Muscle layer of colon (tissue), 2 donors: Measurements from ENCODE around the gene LTA4H.

ENCODE experiments used
- H3K27ac ChIP-seq: one replicate; pipeline ENCODE4 v1.7.0; 2013; ENCODE audit warnings: low read depth, mild to moderate bottlenecking, low read length, moderate library complexity
- H3K27me3 ChIP-seq, 2 donors: one replicate each; pipeline ENCODE4 v1.7.0; 2013; ENCODE audit warnings: low read length in 2 of 2, mild to moderate bottlenecking in 2 of 2; ENCODE audit not compliant: insufficient read depth in 2 of 2, control insufficient read depth in 1 of 2
- H3K36me3 ChIP-seq: one replicate; pipeline ENCODE4 v1.7.0; 2013; ENCODE audit warnings: mild to moderate bottlenecking, low read length; ENCODE audit not compliant: insufficient read depth
- H3K4me1 ChIP-seq: one replicate; pipeline ENCODE4 v1.7.0; 2013; ENCODE audit warnings: mild to moderate bottlenecking, low read length; ENCODE audit not compliant: insufficient read depth
- H3K4me3 ChIP-seq, 2 donors: one replicate each; pipeline ENCODE4 v1.7.0; 2013; ENCODE audit warnings: low read length in 2 of 2, low read depth in 1 of 2, mild to moderate bottlenecking in 1 of 2, moderate library complexity in 1 of 2
- H3K9ac ChIP-seq: one replicate; pipeline ENCODE4 v1.7.0; 2013; ENCODE audit warnings: low read length
- H3K9me3 ChIP-seq: one replicate; pipeline ENCODE4 v1.7.0; 2013; ENCODE audit warnings: mild to moderate bottlenecking, low read length
- donor health status: abdominal sarcoma.
- donor health status: Adenocarcinoma of cecum.

Gene LTA4H

DNA sequence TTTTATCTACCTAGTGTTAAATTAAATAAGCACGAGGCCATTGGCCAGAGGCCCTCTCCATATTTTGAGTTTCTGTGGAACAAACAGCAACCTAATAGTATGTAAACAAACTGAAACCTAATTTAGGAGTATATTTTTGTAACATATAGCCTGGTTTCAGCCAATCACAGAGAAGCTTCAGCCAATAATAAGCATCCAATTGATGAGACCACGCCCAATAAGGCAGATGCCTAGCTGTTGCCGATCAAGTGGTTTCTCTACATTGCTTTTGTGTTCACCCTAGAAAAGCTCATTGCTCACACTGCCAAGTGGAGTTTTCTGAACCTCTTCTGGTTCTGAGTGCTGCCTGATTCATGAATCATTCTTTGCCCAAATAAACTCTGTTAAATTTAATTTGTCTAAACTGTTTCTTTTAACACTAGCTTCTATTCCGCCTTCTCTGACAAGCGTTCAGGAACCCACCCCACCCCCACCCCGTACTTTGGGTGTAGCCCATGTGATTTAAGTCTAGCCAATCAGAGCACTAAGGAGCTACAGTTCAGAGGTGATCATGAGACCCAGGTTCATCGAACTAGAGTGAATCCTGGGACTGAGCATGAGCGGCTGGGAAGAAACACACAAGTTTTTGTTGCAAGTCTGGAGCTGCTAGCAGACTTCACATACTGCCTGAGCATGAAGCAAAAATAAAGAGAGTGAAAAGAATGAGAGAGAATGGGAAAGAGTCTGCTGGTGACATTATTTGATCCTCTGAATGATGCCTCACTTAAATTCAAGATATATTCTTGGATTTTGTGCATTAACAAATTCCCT lies 21.5 kb upstream of the LTA4H start:
- Histone ChIP-seq H3K9ac (no peak overlapping the region), H3K4me1 (peaks cover 3% of the 10 kb centered on the region), H3K27ac (no peak overlapping the region), H3K9me3 (no peaks in the 10 kb centered on the region), H3K4me3 (no peak overlapping the region), H3K27me3 (no peaks in the 10 kb centered on the region), H3K36me3 (no peaks in the 10 kb centered on the region)

DNA sequence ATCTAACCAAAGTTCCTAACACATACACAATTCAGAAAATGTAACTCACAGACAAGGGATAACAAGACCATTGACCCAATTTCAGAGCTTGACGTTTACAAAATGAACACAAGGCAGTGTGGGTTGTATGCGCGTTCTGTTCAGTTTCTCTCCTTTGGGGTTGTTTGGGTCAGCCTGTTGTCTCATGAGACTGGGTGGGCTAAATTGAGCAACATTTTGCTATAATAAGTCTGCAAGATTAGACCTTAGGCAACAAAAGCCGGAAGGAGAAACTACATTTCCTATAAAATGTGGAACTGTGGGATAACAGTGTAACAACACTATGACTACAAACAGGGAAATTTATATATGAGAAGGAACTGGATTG lies 18.8 kb upstream of the LTA4H start:
- Histone ChIP-seq H3K4me3 (no peak overlapping the region), H3K27ac (no peak overlapping the region), H3K27me3 (no peaks in the 10 kb centered on the region), H3K9me3 (no peaks in the 10 kb centered on the region), H3K4me1 (no peaks in the 10 kb centered on the region), H3K36me3 (no peaks in the 10 kb centered on the region), H3K9ac (no peak overlapping the region)

DNA sequence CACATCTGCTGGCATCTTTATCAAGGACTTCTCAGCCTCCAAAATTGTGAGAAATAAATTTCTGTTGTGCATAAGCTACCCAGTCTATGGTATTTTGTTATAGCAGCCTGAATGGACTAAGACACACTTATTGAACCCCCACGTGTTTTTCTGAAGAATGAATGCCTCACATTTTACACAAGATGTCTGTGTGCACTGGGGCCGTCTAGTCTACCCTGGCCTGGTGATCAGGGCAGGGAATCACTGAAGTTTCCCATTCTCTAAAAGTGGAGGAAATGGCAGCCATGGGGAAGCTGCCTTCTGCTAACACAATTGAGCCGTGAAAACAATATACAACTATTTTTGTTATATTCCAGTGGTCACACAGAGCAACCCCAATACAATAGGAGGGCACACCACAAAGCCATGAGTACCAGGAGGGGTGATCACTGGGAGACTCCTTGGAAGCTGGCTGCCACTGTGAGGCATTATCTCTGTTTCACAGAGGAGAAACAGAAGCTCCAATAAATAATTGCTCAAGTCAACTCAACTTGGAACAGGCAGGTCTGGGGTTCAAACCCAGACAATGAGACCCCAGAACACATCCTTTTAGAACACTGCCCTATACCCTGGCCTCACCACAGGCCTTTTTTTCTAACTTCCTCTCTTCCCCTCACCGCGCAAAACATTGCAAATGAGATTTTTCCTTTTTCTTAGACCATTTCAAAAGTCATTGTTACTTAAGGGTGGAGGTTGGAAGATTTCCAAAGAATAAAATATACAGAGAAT lies 18.3 kb upstream of the LTA4H start:
- Histone ChIP-seq H3K27ac (no peak overlapping the region), H3K36me3 (no peaks in the 10 kb centered on the region)

DNA sequence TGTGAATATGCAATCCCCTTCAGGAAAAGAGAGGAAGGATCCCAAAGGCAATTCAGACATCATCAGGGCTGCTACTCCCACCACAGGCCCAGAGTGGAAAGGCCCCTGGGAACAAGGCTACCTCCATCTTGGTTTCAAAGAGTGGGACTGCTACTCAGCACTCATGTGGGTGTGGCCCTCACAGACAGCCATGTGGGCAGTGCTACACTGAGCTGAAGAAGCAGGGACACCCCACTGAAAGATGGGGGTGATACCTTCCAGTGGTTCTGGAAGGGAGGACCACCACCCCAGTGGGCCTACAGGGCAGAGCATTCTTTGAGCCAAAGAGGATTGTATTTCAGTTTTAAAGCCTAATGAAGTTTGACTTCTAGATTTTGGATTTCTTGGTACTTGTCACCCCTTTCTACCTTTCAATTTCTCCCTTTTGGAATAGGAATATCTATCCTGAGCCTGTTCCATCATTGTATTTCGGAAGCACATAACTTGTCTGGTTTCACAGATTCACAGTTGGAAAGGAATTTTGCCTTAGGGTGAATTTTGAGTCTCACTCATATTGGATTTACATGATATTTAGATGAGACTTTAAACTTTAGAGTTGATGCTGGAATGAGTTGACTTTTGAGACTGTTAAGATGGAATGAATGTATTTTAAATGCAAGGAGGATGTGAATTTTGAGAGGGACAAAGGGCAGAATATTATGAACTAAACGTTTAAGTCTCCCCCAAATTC lies 16.5 kb upstream of the LTA4H start:
- Histone ChIP-seq H3K36me3 (no peaks in the 10 kb centered on the region), H3K27ac (no peak overlapping the region), H3K4me1 (no peaks in the 10 kb centered on the region), H3K9me3 (no peaks in the 10 kb centered on the region), H3K27me3 (no peaks in the 10 kb centered on the region), H3K9ac (no peak overlapping the region), H3K4me3 (no peak overlapping the region)

More for the DNA sequence above, 18.3 kb upstream of the LTA4H start:
- Histone ChIP-seq H3K4me3 (no peak overlapping the region), H3K27me3 (no peaks in the 10 kb centered on the region), H3K4me1 (no peaks in the 10 kb centered on the region), H3K9me3 (no peaks in the 10 kb centered on the region), H3K9ac (no peak overlapping the region)

DNA sequence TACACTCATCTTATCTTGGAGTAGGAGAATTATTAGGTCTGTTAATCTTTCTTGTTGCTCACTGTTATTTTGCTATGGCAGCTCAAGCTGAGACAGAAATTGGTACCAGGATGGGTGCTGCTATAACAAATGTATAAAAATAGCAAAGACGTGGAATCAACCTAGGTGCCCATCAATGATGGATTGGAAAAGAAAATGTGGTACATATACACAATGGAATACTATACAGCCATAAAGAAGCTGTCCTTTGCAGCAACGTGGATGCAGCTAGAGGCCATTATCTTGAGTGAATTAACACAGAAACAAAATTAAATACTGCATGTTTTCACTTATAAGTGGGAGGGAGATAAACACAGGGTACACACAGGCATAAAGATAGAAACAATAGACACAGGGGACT lies 14.8 kb upstream of the LTA4H start:
- Histone ChIP-seq H3K27ac (no peak overlapping the region), H3K27me3 (no peaks in the 10 kb centered on the region), H3K4me3 (no peak overlapping the region), H3K9ac (no peak overlapping the region), H3K9me3 (no peaks in the 10 kb centered on the region), H3K36me3 (no peaks in the 10 kb centered on the region), H3K4me1 (no peaks in the 10 kb centered on the region)

DNA sequence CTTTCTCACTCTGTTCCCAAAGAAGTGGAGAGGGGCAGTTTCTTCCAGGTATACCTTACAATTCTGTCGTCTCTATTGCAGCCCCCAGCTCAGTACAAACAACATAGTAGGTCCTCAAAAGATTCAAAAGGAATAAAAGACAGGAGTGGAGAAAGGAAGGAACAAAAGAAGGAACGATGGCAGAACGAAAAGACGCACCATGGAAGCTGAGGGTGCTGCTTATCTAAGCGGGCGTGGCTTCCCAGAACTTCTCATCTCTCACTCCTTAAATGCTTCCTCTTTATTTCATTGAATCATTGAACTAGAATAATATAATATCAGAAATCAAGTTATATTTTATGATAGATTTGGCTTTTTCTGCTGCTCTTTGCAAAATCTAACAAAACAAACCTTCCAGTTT lies 13.7 kb upstream of the LTA4H start:
- Histone ChIP-seq H3K9me3 (no peaks in the 10 kb centered on the region), H3K4me3 (no peak overlapping the region), H3K4me1 (no peaks in the 10 kb centered on the region), H3K27me3 (no peaks in the 10 kb centered on the region), H3K36me3 (no peaks in the 10 kb centered on the region), H3K9ac (no peak overlapping the region), H3K27ac (no peak overlapping the region)

DNA sequence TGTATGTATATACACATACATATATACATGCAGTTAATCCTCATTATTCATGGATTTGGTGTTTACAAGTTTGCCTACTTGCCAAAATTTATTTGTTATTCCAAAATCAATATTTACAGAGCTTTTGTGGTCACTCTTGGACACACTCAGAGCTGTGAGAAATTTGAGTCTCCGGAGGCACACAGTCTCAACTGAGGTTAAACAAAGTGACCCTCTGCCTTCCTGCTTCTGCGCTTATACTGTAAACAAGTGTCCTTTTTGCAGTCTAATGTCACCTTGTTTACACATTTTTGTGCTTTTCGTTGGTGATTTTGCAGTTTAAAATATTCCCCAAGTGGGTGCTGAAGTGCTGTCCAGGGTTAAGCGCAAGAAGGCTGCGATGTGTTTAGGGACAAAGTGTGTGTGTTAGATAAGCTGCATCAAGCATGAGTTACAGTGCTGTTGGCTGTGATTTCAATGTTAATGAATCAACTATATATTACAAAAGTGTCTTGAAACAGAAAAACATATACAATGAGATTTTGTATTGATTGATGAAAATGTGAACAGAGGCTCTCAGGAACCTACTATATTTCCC lies 13.1 kb upstream of the LTA4H start:
- Histone ChIP-seq H3K36me3 (no peaks in the 10 kb centered on the region), H3K4me3 (no peak overlapping the region), H3K27ac (no peak overlapping the region), H3K9ac (no peak overlapping the region), H3K4me1 (no peaks in the 10 kb centered on the region), H3K9me3 (no peaks in the 10 kb centered on the region), H3K27me3 (no peaks in the 10 kb centered on the region)

DNA sequence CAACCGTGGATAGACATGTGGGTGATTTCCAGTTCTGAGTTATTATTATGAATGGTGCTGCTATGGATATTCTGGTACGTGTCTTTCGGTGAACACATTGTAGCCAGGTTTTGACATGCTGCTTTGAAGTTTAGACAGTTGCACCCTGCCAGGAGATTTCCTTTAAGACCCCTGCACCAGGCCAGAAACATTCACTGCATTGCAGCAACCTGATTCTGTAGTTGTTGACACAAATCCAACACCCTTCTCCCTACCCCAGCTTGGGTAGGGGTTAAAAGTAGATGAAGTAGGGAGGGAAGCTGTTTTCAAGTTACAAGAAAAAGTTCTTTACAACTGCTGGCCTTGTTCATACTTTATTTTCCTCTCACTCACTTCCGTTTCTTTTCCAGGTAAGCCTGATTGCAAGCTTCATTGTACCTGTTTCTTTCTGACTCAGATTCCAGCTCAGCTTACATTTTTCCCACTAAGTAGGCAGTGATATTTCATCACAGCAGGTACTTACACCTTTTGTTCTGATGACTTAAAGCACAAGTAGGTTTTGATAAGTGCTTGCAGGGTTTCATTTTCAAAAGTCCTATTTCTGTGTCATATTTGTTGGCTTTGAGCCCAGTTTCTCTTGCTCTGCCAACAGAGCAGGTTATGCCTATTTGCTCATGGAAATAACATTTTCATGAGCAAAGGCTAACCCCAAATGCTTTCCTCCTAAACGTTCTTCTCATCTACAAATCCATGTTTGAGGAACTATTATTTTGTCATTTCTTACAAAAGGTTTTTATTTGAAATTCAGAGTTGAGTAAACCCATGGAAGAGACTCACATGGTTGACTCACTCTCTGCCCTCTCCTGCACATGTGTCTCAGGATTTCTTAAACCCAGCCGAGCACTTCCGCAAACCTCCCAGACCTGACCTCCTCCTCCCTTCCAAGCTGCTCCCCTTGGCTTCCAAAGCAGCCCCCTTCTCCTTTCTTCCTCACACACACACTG lies 12.1 kb upstream of the LTA4H start:
- H3K27ac ChIP-seq, result no peak overlapping the region
- H3K36me3 ChIP-seq, result no peaks in the 10 kb centered on the region
- no peak overlapping the region for H3K4me3 ChIP-seq
- no peaks in the 10 kb centered on the region for H3K27me3 ChIP-seq
- no peaks in the 10 kb centered on the region for H3K9me3 ChIP-seq
- no peak overlapping the region for H3K9ac ChIP-seq
- no peaks in the 10 kb centered on the region for H3K4me1 ChIP-seq

DNA sequence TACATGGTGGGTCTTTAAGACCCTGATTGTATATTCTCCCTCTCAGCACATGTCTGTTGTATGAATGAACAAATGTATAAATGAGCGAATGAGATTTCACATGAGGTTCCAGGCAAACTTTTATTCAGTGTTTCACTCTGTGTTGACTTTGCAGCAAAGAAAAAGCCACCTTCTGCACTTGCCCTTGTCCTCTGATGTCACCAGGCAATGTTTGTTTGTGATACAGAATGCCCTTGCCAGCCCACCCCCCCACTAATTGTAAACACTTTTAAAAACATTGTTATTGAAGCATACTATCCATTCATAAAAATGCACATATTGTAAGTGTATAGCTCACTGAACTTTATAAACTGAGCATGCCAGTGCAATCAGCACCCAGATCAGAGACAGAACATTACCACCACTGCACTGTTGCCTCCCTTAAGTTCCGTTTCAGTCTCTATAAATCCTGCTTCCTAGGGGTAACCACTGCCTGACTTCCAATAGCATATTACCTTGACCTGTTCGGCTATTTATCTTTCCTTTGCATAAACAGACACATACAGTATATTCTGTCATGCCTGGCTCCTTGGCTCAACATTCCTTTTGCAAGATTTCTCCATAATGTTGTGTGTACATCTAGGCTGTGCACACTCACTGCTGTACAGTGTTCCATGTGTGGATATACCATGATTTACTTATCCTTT lies 11.3 kb upstream of the LTA4H start:
- Histone ChIP-seq H3K4me3 (no peak overlapping the region), H3K36me3 (no peaks in the 10 kb centered on the region), H3K9ac (no peak overlapping the region), H3K4me1 (no peaks in the 10 kb centered on the region), H3K27me3 (no peaks in the 10 kb centered on the region), H3K9me3 (no peaks in the 10 kb centered on the region), H3K27ac (no peak overlapping the region)

DNA sequence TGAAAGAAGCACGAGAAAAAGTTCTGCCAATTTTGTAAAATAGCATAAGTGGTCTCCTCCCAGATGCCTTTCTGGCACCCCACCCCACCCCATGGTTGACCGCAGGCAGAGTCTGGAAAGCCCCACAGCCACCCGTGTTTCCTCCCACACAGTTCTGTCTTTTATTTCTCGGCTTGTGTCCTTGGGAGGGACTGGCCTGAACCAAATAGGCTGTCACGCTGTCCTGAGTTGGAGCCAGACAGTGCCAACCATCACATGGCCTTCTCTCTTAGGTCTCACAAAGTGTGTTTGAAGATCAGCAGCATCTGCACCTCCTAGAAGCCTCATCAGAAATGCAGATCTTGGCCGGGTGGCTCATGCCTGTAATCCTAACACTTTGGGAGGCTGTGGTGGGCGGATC lies 10.2 kb upstream of the LTA4H start:
- no peak overlapping the region for H3K27ac ChIP-seq
- no peaks in the 10 kb centered on the region for H3K9me3 ChIP-seq
- no peaks in the 10 kb centered on the region for H3K27me3 ChIP-seq
- H3K9ac ChIP-seq, result no peak overlapping the region
- no peak overlapping the region for H3K4me3 ChIP-seq
- no peaks in the 10 kb centered on the region for H3K36me3 ChIP-seq
- no peaks in the 10 kb centered on the region for H3K4me1 ChIP-seq
